HUDEP-2 (cell line): ENCODE data around the gene ABCA1.
"Not testable (repeated sequence)": the region's sequence is repeated elsewhere in the genome, so short reads cannot be mapped to it uniquely, and the experiment has no call there.

Experiments
- DNase-seq, 76 experiments: peaks; one replicate each; lab custom pipeline; 2025; ENCODE audit not compliant: unreplicated experiment in 76 of 76; lab: John Stamatoyannopoulos, UW

The ABCA1 gene

GRCh38 chr9:104951487-104951886, 23.5 kb upstream of the ABCA1 start:
- no peak for DNase-seq

DNA sequence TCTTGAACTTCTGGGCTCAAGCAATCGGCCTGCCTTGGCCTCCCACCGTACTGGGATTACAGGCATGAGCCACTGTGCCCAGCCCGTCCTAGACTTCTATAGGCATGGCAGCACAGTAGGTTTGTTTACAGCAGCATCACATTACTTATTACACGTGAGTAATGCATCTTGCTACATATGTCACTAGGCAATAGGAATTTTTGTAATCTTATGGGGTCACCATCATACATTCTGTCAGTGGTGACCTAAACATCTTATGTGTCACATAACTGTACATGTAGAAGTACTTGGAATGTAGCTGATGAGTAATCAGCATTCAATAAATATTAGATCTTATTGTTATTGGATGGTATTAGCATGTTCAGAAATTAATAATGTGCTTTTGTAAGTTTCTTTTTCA, 22.9 kb upstream of the ABCA1 start:
- DNase-seq = no peak

- DNase-seq = no peak
Observed at GRCh38 chr9:104948277-104948676, 20.3 kb upstream of the ABCA1 start.

DNA sequence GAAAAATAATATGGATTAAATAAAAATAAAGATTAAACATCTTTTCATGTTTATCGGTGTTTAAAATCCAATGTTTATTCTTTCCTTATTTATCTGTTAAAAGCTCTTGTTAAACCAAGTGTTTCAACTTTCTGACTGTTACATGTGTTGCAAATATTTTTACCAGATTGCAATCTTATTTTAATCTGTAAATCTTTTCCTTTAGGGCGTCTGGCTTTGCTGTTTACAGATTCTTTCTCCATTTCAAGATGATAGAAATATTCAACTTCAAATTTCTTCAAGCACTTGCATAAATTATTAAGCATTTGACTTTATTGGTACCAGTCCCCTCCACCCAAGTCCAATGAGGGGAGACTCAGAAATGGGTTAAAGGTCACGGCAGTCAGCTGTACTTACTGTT, 16.9 kb upstream of the ABCA1 start:
- no peak for DNase-seq

GRCh38 chr9:104944356-104944755, 16.4 kb upstream of the ABCA1 start:
- no peak for DNase-seq

- no peak for DNase-seq
Observed at GRCh38 chr9:104941597-104941996, 13.6 kb upstream of the ABCA1 start.

DNA sequence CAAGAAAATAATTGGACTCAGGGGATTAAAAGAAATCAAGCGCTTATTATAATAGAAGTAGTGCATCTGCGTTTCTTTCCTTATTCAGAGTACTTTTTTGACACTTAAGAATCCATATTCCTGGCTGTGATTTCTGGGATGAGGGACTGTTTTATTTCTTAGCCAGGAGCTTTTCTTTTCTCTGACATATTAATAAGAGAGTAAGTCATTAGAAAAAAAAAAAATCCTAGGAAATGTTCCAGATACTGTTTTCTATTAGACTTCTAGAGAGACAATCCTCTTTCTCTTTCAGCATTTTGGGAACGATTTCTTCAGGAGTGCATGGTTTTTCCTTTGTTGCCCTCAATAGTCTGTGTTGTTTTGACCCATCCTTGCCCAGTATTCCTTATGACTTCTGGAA, 8.3 kb upstream of the ABCA1 start:
- no peak for DNase-seq

GRCh38 chr9:104935501-104935810, 7.5 kb upstream of the ABCA1 start:
- DNase-seq = not testable (repeated sequence)

DNA sequence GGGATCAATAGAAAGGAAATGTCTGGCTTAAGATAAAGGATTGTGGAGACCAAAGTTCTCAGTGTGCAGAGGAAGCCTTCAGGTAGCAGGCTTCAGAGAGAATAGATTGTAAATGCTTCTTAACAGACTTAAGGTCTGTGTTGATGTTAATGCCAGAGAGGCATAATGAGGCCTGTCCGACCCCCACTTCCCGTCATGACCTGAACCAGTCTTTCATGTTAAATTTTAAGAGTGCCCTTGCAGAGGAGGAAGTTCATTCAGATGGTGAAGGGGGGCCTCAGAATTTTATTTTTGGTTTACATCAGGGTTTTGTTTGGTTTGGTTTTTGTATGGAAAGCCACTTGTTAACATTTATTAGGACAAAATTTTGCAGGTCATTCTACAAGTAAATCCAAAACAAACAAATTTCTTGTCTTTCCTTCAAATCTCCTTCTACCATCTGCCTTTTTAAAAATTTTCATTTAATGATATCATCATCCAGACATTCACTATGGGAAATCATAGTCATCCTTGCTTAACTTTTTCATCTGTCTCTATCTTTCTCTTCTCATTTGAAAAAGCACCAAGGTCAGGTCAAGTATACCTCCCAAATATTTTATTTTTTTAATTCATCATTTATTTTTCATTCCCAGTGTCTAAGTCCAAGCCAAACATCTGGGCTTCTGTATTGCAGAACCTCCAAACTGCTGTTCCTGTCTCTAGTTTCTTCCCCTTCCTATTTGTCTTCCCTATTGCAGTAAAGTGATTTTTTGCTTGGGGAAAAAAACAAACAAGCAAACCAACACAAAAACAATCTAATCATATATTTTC, 6.9 kb upstream of the ABCA1 start:
- DNase-seq = no peak

DNA sequence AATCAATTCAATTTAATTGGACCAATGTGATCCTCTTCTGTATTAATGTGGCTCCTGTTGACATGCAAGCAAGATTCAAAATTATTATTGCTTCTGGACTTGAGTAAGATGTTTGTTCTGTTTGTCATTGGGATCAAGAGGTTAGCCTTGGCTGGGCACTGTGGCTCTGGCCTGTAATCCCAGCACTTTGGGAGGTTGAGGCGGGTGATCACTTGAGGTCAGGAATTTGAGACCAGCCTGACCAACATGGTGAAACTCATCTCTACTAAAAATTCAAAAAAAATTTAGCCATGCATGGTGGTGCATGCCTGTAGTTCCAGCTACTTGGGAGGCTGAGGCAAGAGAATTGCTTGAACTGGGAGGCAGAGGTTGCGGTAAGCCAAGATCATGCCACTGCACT, 5.1 kb upstream of the ABCA1 start:
- not testable (repeated sequence) for DNase-seq

GRCh38 chr9:104931256-104931655, 3.3 kb upstream of the ABCA1 start:
- DNase-seq = no peak

DNA sequence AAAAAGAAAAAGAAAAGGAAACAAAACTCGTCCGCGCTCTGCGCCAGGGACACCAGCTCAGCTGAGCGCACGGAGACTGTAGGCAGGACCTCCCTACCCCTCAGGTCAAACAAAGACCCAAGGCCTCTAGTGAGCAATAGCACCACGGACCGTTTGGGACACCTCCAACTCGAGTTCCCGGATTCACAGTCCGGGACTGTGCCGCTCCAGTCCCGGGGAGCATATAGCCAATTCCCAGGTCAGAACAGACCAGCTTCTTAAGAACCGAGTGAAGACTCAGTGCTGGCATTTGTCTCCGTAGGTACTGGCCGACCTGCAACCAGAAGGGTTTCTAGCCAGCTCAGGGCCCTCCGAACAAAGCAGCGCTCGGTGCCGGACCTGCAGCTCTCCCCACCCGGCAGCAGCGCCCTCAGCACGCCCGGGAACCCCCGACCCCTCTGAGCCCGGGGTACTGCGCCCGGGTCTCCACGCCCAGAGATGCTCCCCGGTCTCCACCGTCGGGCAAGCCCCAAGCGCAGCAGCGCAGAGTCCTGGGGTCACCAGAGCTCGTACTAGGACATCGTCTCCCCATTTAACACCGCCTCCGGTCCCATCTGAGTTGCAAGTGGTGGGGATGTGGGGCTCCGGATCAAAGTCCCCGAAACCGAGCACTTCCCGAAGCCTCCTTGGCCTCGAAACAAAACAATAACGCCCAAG, 591 bp downstream of the ABCA1 start:
- DNase-seq = peak in 7 of 76 experiments; percentile 2 to 24 (median 5)

GRCh38 chr9:104923740-104924139, 4.2 kb downstream of the ABCA1 start:
- DNase-seq = no peak

GRCh38 chr9:104923289-104923688, 4.7 kb downstream of the ABCA1 start:
- no peak for DNase-seq

DNA sequence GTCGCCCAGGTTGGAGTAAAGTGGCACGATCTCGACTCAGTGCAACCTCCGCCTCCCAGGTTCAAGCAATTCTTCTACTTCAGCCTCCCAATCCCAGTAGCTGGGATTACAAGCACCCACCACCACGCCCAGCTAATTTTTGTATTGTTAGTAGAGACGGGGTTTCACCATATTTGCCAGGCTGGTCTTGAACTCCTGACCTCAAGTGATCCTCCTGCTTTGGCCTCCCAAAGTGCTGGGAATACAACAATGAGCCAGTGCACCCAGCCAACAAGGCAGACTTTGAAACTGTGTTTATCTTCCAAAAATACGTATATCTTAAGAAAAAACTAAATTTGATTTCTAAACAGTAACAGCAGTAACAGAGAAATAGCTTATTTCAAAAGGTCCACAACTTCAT, 5.2 kb downstream of the ABCA1 start:
- DNase-seq = not testable (repeated sequence)

DNA sequence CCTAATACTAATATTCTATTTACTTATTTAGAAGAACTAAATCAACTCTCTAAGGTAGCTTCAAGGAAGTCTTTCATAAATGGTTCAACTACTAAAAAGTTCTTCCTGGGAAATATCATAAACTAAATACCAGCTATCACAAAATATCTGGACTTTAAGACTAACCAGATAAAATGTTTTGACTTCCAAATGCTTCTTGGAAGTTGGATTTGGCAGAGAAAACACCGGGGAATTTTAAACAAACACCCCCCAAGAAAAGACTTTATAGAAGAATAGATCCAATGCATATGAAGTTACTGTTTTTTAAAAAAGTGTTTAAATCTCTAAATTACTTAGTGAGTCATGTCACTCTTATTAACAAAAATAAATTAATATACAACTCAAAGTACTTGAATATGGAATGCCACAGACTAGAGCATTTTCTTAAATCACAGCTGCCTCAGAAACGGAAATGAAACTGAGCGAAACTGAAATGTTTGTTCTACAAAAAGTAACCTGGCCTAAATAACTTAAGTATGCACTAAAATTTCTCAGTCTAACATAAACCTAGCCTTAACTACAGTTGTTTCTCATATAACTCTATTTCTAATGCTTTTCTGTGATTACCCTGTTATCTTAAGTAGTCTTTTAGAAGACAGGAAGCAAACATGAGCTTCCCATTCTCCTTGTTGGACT, 6.8 kb downstream of the ABCA1 start:
- no peak for DNase-seq

- DNase-seq = no peak
Observed at GRCh38 chr9:104915753-104916152, 12.2 kb downstream of the ABCA1 start.

GRCh38 chr9:104915049-104915448, 12.9 kb downstream of the ABCA1 start:
- no peak for DNase-seq

DNA sequence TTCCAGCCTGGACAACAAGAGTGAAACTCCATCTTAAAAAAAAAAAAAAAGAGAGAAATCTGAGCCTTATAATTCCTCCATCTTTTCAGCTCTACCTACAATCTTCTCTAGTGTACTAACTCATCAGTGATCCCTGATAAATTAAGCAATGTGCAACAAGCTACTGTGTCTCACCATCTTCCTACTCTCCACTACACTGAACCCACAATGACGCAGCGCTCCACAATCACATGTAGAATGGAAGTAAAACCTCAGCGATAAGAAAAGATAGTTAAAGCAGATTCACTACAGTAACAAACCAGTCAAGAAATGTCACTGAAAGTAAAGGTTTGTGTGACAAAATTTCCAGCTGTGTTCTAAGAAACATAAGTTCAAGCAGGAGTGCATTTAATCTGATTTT, 13.5 kb downstream of the ABCA1 start:
- no peak for DNase-seq

DNA sequence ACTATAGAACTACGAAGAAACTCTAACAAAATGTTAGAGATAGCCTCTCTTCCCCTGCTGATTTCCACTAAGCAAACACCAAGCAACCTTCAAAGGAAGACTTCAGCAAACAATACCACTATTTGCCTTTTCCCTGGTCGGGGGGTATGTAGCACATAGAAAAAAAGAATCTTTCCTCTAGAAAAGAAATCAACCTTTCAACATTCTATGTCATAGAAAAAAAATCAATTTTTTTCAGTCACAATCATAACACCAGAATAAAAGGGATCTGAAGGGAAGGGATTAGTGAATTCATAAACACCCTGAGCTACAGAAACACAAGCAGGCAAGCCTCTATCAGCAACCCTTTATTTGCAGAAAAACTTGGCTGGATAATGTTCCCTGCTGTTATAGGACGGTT, 15.3 kb downstream of the ABCA1 start:
- no peak for DNase-seq

- DNase-seq = no peak
Observed at GRCh38 chr9:104911032-104911607, 16.8 kb downstream of the ABCA1 start.
